MM.1S (cell line): ENCODE data around the gene ACTR1B.

ENCODE experiments used
- DNase-seq: peaks from one replicate; pipeline ENCODE4 v3.0.0-alpha.2; 2015
- H2AFZ ChIP-seq: fragments of 300-600 bp; sonication (generic); 2 replicates; pipeline ENCODE4 v1.6.0; 2016; ENCODE audit warnings: antibody characterized with exemption, low read length
- H3F3A ChIP-seq: fragments of 300-600 bp; sonication (generic); 2 replicates; pipeline ENCODE4 v1.6.1; 2016; ENCODE audit warnings: mild to moderate bottlenecking, antibody characterized with exemption, low read length, moderate library complexity, mixed read lengths; ENCODE audit not compliant: insufficient read depth
- H3K27ac ChIP-seq: fragments of 300-600 bp; sonication (generic); 2 replicates; pipeline ENCODE4 v1.5.1; 2016; ENCODE audit warnings: mild to moderate bottlenecking, low read length
- H3K27me3 ChIP-seq: fragments of 300-600 bp; sonication (generic); replicated peaks from 2 replicates; pipeline ENCODE4 v1.6.0; 2016; ENCODE audit warnings: low read length; ENCODE audit not compliant: insufficient read depth
- H3K36me3 ChIP-seq: fragments of 300-600 bp; sonication (generic); replicated peaks from 2 replicates; pipeline ENCODE4 v1.6.1; 2016; ENCODE audit warnings: mild to moderate bottlenecking, low read length, mixed read lengths; ENCODE audit not compliant: insufficient read depth
- H3K4me1 ChIP-seq: fragments of 300-600 bp; sonication (generic); 2 replicates; pipeline ENCODE4 v1.6.1; 2016; ENCODE audit warnings: low read length, mixed read lengths
- H3K4me2 ChIP-seq: fragments of 300-600 bp; sonication (generic); 2 replicates; pipeline ENCODE4 v1.6.0; 2016; ENCODE audit warnings: low read depth, low read length
- H3K4me3 ChIP-seq: fragments of 300-600 bp; sonication (generic); 2 replicates; pipeline ENCODE4 v1.5.1; 2016; ENCODE audit warnings: low read length, mixed read lengths
- H3K79me2 ChIP-seq: fragments of 300-600 bp; sonication (generic); 2 replicates; pipeline ENCODE4 v1.6.1; 2016; ENCODE audit warnings: mixed run types, low read length, mixed read lengths
- H3K9ac ChIP-seq: fragments of 300-600 bp; sonication (generic); 2 replicates; pipeline ENCODE4 v1.6.1; 2016; ENCODE audit warnings: low read length, mixed read lengths
- H3K9me2 ChIP-seq: fragments of 300-600 bp; sonication (generic); replicated peaks from 2 replicates; pipeline ENCODE4 v1.6.1; 2016; ENCODE audit warnings: mild to moderate bottlenecking, low read length, mixed read lengths; ENCODE audit not compliant: insufficient read depth
- H3K9me3 ChIP-seq: fragments of 300-600 bp; sonication (generic); replicated peaks from 2 replicates; pipeline ENCODE4 v1.6.1; 2016; ENCODE audit warnings: mild to moderate bottlenecking, low read length, mixed read lengths; ENCODE audit not compliant: insufficient read depth
- H4K20me1 ChIP-seq: fragments of 300-600 bp; sonication (generic); 2 replicates; pipeline ENCODE4 v1.6.1; 2016; ENCODE audit warnings: mild to moderate bottlenecking, low read length, moderate library complexity, mixed read lengths; ENCODE audit not compliant: insufficient read depth
- CTCF ChIP-seq: fragments of 300-600 bp; sonication (generic); IDR thresholded peaks from 2 replicates; pipeline ENCODE4 v1.5.1; 2016; ENCODE audit warnings: antibody characterized with exemption, low read length, mixed read lengths
- EZH2 ChIP-seq: fragments of 300-600 bp; sonication (generic); optimal IDR thresholded peaks from 2 replicates; pipeline ENCODE3; 2017; ENCODE audit warnings: low read depth, mild to moderate bottlenecking, antibody characterized with exemption, low read length, mixed read lengths
- EZH2phosphoT487 ChIP-seq: fragments of 300-600 bp; sonication (generic); IDR thresholded peaks from 2 replicates; pipeline ENCODE4 v1.6.1; 2018; ENCODE audit warnings: antibody characterized with exemption, low read length

Gene ACTR1B

DNA sequence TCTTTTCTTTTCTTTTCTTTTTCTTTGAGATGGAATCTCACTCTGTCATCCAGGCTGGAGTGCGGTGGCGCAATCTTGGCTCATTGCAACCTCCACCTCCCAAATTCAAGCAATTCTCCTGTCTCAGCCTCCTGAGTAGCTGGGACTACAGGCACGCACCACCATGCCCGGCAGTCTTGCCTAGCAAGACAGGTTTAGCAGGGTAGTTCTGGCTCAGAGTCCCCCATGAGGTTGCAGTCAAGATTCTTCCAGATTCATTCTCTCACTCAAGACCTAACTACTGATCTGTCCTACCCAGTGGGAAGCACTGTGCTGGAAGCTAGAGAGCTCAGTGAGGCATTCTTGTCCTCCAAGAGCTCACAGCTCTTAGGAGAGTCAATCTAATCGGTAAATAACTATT is 31.9 kb upstream of the ACTR1B start:
- Histone ChIP-seq H3K9me3 (no peaks in the 10 kb centered on the region), H3K4me1 (no peaks in the 10 kb centered on the region), H3K9me2 (no peaks in the 10 kb centered on the region), H3K36me3 (no peaks in the 10 kb centered on the region), H3K4me2 (no peak overlapping the region), H4K20me1 (no peaks in the 10 kb centered on the region), H3K27me3 (no peaks in the 10 kb centered on the region), H3K27ac (no peak overlapping the region), H2AFZ (no peak overlapping the region), H3K79me2 (no peaks in the 10 kb centered on the region), H3K9ac (no peak overlapping the region), H3F3A (no peaks in the 10 kb centered on the region), H3K4me3 (no peak overlapping the region)
- DNase-seq = no peak
- TF ChIP-seq EZH2phosphoT487 (no peak), EZH2 (no peak), CTCF (no peak)

GRCh38 chr2:97693476-97693875 is 29.6 kb upstream of the ACTR1B start:
- no peak overlapping the region for H3K4me3 ChIP-seq
- no peak overlapping the region for H3K4me2 ChIP-seq
- H4K20me1 ChIP-seq = no peaks in the 10 kb centered on the region
- DNase-seq = no peak
- no peak overlapping the region for H2AFZ ChIP-seq
- H3K36me3 ChIP-seq = no peaks in the 10 kb centered on the region
- no peak for TF ChIP-seq EZH2phosphoT487
- no peak for TF ChIP-seq CTCF
- TF ChIP-seq EZH2 = no peak
- H3K27ac ChIP-seq = no peak overlapping the region
- H3K9ac ChIP-seq = no peak overlapping the region
- H3K27me3 ChIP-seq = no peaks in the 10 kb centered on the region
- no peaks in the 10 kb centered on the region for H3K9me2 ChIP-seq
- no peaks in the 10 kb centered on the region for H3K79me2 ChIP-seq
- H3F3A ChIP-seq = no peaks in the 10 kb centered on the region
- no peaks in the 10 kb centered on the region for H3K9me3 ChIP-seq
- H3K4me1 ChIP-seq = no peaks in the 10 kb centered on the region

- Histone ChIP-seq H3K9ac (no peak overlapping the region), H3K27ac (no peak overlapping the region), H3K79me2 (no peaks in the 10 kb centered on the region), H3K9me3 (no peaks in the 10 kb centered on the region), H3K36me3 (no peaks in the 10 kb centered on the region), H3K4me2 (no peak overlapping the region), H2AFZ (no peak overlapping the region), H3K4me3 (no peak overlapping the region), H3K27me3 (no peaks in the 10 kb centered on the region), H3F3A (no peaks in the 10 kb centered on the region), H3K4me1 (no peaks in the 10 kb centered on the region), H3K9me2 (no peaks in the 10 kb centered on the region), H4K20me1 (no peaks in the 10 kb centered on the region)
- DNase-seq = no peak
- TF ChIP-seq EZH2 (no peak), EZH2phosphoT487 (no peak), CTCF (no peak)
These were observed 27.3 kb upstream of the ACTR1B start for GRCh38 chr2:97691166-97691565.
